Islet precursor cell (in vitro differentiated cells): ENCODE measurements around the gene USP20.

Experiments
- DNase-seq: peaks from one replicate; pipeline ENCODE4 v3.0.0-alpha.2; 2018

USP20 gene

DNA sequence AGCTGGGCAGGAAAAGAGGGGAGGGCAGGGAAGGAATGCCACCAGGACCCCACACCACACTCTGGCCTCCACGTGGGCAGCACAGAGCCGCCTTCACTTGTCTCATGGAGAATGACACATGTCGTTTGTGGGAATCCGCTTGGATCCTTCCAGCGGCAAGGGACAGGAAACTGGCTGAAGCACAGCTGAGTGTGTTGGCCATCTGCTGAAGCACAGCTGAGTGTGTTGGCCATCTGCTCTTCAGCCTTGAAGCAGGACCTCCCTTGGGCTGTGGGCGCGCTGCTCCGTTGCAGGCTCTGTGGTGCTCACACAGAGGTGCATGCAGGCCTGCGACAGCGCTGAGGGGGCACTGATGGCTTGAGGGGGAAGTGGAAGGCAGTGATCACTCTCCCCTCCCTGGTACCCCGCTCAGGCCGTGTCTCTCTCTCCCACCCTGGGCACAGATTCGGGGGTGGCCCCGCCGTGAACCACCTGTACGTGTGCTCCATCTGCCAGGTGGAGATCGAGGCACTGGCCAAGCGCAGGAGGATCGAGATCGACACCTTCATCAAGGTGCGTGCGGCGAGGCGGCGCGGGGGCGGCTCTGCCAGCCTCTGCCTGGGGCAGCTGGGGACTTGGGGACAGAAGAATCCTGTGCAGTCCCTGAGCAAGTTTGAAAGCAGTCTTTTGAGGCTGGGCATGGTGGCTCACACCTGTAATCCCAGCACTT is 40.6 kb downstream of the USP20 start:
- no peak for DNase-seq

DNA sequence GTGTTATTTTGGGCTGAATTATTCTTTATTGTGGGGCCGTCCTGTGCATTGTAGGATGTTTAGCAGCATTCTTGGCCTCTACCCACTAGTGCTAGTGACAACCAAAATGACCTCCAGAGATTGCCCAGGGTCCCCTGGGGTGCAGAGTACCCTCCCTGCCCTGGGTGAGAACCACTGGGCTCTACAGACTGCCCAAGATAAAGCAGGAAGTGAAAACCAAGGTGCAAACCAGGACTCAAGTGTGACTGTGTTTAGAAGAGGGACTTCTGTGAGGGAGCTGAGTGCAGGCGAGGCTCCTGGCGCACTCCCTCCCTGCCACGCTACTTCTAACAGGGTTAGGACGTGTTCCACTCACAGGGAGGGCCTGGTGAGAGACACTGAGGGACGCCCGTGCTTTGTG is 41.6 kb downstream of the USP20 start:
- no peak for DNase-seq

DNA sequence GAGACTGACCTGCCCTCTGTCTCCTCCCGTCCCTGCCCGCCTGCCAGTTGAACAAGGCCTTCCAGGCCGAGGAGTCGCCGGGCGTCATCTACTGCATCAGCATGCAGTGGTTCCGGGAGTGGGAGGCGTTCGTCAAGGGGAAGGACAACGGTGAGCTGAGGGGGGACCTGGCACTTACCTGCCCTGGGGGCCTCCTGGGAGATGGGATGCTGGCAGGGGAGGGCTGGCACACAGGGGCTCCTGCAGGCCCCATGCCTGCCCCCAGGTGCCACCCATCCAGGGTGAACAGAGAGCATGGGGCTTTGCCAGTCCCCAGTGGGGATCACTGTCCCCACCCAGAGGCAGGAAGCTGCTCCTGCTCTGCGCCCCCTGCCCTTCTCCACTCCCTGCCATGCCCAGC is 43.0 kb downstream of the USP20 start:
- DNase-seq, result no peak

DNA sequence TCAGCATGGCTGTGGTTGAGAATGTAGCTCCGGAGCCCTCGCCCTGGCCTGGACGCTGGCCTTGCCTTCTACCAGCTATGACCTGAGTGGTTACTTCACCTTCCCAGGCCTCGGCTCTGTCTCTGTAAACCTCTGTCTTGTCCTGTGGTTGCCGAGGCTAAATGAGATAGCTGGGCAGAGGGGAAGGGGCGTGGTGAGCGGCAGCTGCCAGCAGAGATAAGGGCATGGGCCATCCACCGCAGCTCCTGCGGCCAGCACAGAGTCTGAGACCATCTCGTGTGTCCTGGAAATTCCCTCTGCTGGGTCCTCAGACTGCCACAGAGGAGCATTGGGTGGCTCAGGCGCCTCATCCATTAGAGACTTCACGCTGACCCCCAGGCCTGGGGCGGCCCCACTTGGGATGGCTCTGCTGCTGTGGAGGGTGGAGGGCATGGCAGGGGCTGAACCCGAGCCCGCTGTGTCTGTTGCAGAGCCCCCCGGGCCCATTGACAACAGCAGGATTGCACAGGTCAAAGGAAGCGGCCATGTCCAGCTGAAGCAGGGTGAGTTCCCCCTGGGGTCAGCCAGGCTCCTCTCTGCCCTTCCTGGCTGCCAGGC is 43.9 kb downstream of the USP20 start:
- no peak for DNase-seq

DNA sequence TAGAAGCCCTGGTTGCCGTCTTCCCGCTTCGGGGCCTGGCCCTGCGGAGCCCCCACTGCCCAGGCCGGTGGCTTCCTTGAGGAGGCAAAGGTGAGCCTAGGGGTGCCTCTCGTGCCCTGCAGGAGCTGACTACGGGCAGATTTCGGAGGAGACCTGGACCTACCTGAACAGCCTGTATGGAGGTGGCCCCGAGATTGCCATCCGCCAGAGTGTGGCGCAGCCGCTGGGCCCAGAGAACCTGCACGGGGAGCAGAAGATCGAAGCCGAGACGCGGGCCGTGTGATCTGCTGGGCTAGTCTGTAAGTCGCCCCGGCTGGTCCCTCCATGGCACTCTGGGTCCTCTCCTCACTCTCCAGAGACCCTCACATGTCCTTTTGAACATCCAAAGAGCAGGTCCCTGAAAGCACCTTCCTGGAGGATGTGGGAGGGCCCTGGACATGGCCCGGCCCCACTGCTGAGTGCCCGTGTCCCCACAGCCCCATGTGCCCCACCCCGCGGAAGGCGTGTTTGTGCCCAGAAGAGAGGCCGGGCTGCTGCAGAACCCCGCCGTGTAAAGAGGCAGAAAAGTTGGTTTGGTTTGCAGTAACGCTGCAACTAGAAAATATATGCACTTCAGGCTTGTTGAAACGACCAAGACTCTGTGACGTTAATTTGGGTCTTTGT is 44.9 kb downstream of the USP20 start:
- no peak for DNase-seq

DNA sequence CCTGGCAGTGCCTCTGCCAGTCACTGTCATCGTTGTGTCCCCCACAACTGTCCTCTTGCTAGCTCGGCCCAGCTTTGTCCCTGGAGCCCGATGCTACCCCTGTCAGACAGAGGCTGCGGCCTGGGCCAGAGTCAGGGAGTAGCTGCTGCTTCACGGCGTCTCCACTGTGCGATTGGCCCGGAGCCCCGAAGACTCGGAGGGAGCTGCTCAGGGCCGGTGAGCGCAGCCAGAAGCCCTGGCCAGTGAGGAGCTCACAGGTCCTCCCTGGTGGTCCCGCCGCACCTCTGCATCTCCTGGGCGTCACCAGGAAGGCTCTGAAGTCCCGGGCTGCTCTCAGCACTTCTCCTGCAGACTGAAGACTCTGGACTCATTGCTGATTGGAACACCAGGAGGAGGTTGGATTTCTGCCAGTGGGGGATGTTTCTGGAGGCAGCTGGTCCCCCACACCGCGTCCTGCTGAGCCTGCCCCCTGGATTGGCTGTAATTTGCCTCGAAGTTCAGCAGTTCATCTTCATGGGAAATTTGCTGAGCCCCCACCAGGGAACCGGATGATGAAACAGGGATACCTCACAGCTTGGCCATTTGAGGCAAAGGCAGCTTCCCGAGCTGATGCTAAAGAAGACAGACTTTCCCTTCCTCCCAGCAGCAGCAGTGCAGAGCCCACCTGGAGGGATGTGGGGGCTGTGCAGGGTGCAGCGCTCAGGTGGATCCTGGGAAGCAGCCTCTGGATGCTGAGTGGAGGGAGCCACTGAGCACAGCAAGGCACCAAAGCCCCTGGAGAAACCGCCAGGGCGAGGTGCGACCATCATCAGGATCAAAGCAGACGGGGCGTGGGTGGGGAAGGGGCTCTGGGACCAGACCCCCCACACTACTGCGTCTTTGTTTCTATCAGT is 45.6 kb downstream of the USP20 start:
- peak; percentile 56 for DNase-seq

DNA sequence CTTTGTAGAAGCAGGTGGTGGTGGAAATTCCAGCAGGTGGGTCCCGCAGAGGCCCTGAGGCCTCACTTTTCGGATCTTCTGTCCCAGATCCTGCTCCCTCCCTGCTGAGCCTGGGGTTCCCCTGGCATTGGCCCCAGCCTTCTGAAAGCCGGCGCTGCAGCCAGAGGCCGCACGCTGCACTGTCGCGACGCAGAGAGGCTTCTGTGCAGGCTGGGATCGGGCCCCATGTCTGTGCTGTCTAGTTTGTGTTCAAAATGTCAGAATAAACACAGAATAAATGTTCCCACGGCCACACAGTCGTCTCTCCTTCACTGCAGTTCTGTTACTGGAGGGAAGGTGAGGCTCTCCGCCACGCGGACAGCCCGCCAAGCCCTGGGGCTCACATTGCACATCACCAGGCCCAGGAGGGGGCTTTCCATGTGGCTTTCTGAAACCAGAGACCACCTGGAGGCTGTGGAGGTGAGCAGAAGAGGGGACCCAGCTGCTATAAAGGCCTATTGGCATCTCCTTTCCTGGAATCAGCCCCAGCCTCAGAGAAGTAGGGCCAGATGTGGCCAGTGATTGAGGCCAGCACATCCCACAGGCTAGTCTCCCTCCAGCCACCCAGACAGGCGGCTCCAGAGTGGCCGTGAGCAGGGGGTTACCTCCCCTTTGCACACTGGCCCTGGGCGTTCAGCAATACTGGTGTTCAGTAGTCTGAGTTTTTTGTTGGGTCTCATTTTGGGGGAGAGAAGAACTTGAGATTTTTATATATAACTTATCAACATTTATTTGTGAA is 46.5 kb downstream of the USP20 start:
- no peak for DNase-seq

DNA sequence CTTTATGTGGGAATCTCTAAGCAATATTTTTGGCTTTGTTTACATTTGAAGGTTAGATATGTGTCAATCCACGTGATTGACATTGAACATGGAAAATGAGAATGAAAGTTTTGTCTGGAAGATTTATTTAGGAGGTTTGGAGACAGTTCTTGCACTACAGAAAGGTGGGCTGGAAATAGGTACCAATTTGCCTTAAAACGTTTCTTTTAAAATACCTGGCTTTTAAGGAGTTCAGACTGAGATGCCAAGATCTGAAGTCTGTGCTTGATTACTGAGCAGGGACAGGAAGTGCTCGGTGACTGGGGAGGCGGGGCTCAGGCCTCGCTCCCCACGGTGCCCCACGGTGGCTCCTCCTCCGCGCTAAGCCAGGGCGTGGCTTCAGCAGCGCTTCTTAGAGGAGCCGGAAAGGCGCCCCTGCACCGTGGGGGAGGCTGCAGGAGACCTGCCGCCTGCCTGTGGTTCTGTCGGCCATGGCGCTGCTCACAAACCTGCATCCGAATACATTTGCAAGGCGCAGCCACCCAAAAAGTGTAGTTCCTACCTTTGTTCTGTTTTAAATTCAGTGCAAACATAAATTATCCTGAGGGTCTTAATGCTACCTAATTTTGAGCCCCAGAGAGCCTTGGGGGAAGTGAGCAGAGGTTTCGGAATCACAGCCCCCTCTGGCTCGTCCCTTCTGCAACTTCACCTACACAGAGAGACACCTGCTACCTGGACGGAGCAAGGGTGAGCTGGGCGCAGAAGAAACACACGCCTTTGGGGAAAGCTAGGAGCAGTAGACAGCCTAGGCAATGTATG is 49.2 kb downstream of the USP20 start:
- peak; percentile 94 for DNase-seq

DNA sequence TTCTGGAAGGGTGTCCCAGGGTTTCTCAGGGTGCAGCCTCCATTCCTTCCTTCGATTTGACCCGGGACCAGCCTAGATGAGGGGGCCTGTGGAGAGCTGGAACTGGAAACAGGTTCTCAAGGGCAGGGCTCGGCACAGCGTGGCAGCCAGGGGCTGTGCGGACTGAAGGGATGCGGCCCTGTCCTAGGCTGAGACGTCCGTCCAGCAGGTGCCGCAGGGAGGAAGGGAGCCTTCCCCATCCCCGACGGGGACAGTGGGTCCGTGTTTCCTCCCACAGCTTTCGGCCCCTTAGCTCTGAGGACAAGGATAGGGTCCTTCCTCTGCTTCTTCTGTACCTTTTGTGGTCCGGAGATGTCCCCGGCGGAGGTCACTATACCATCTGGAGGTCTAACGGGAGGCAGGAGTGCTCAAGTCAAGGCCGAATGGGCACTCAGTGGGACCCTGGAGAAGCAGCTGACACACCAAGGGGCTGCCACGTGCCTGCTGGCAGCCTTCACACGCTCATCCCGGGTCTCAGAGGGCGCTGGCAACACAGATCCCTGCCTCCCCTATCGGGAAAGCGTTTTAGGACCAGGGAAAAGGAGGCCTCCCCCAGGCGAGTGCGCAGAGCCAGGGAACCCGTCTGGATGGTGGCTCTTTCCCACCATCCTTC is 49.9 kb downstream of the USP20 start:
- DNase-seq, result no peak

DNA sequence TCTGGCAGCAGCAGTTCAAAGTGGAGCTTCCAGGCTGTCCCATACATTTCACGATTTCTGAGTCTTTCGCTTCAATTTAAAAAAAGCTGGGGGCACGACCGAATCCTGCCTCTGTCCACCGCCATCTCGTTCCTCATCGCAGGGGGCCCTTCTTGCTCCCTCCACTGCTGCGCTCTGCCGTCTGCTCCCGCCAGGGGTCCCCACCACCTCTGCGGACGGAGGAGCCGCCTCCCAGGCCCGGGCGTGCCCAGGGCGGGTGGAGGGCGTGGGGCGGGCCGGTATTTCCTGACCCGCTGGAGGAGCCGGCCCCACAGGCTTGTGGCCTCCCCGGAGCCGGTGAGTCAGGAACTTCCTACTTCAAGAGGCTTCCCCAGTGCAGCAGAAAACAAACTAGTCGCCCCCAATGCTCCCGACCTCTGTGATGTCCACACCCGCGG is 50.4 kb downstream of the USP20 start:
- DNase-seq, result peak; percentile 98

DNA sequence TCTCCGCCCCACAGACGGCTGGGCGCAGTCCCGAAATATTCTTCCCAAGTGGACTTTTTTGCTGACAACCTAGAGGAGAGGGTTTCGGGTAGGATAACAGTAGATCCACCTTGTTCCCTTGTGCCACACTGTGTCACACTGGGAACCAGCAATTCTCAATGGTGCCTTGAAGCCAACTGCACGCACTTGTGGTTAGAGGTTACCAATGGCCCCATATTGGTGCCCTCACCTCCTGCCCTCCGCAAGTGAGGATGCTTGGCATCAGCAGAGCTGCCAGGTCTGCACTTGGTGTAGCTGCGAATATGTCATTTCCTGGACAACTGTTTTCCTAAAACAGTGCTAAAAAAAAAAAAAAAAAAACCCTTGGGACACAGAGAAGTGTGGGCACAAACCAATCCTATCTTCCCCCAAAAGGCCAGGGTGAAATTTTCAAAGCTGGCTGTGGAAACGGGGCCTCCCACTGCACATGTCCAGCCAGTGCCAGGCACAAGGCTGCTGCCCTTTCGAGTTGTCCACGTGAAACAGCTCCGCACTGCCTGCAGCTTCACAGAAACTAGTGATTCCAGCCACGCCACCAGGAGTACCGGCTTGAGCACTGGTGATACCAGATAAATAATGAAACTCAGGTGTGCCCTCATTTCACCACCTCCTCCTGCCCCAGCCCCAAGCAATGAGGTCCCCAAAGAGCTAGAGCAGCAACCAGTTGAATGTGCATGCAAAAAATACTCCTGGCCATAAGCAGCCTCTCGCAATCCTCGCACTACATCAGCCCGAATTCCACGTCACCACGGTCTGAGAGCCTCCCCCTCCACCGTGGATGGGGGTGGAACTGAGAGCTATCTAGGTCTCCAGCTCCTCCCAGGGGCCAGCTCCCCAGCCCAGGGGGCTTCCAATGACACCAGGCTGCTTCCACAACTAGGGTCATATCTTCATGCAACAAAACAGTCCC is 51.2 kb downstream of the USP20 start:
- DNase-seq, result peak; percentile 55

DNA sequence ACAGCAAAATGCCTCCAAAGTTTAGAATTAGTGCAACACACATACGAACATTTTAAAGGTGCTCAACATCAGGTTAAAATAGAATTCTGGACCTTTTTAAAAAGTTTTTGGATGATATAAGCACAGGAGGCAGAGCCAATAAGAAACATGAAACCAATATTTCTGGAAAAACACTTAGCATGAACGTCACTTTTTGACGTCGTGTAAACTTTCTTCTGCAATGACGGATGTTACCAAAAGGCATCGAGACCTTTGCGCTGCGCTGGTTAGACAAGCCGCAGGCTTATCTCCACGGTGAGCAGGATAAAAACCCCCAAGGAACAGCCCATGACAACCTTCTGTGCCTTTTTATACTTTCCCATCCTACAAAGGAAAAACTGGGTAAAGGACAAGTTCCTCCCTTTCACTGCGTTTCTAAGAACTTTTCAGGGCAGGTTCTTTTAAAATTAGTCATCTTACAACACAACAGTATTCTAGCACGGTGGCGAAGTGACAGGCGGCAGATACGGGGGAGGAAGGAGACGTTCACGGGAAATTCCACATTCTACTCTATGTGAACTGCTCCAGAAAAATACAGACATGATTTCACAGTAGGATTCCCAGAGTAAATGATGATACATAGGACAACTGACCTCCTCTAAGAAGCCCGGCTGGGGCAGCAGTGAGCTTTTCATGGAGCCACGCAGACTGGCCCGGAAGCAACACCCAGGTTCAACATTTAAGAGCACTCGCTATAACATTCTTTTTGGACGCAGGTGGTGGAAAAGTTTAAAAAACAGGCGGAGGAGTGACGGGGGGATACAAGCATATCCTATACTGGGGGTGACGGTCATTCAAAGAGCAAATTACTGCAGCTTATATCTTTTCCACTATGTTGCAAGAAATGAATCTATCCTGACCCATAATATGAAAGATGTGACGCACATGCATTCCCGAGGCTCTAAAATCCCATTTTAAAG is 52.4 kb downstream of the USP20 start:
- DNase-seq, result peak; percentile 57

DNA sequence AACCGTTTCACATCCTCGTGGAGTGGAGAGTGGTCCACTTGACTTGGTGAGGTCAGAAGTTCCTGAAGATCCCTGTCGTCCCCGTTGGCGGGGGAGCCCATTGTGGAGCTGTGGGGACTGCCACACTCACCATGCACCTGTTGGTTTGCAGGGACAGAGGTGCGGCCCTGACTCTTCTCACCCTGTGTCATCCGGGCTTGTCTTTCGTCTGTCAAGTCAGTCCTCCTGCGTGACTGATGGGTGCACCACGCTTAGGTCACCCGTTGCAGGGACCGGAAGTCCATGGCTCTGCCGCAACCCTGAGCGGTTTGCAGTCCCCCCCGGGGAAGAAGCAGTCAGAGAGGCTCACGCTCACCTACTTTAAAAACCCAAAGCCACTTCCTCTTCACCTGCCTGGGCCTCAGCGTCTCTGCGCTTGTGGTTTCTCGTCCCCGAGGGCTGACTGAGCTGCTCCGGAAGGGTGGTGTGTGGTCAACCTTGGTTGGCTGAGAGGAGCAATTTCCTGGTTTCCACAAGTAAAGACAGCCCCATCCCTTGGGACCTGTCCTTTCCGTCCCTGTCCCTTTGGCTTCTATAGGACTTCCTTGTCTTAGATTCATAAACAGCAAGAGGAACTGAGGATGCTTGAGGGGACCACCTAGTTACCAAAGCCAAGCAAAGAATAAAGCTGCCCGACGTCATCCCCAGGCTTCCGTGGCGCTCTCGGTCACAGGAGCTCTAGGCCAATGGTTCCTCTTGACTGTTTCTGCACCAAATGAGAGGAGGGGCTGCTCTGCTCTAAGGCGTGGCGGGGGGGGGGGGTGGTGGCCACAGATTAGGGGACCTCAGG is 53.2 kb downstream of the USP20 start:
- DNase-seq, result peak; percentile 62

DNA sequence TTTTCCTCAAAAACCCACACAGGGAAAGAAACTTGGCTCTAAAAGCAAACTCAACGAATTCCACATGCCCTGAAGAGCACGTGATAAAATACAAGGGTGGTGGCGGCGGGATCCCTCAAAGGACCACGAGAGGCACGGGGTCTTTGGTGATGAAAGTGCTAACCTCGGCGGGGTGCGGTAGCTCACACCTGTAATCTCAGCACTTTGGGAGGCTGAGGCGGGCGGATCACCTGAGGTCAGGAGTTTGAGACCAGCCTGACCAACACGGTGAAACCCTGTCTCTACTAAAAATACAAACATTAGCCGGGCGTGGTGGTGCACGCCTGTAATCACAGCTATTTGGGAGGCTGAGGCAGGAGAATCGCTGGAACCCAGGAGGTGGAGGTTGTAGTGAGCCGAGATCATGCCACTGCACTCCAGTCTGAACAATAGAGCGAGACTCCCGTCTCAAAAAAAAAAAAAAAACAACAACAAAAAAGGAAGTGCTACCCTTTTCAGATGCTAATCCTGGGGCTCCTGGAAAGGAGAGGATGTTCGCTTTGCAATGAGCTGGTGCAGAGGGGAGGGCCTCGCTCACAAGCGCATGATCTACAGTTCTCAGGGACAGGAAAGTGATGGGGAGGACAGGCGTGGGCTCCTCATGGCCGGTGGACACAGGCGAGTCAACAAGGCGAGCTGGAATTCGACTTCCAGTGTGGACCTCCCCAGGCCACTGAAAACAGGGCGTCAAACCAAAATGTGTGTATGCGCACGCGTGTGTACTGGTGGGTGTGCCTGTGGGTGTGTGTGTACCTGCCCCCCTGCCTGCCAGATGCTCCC is 54.1 kb downstream of the USP20 start:
- no peak for DNase-seq

DNA sequence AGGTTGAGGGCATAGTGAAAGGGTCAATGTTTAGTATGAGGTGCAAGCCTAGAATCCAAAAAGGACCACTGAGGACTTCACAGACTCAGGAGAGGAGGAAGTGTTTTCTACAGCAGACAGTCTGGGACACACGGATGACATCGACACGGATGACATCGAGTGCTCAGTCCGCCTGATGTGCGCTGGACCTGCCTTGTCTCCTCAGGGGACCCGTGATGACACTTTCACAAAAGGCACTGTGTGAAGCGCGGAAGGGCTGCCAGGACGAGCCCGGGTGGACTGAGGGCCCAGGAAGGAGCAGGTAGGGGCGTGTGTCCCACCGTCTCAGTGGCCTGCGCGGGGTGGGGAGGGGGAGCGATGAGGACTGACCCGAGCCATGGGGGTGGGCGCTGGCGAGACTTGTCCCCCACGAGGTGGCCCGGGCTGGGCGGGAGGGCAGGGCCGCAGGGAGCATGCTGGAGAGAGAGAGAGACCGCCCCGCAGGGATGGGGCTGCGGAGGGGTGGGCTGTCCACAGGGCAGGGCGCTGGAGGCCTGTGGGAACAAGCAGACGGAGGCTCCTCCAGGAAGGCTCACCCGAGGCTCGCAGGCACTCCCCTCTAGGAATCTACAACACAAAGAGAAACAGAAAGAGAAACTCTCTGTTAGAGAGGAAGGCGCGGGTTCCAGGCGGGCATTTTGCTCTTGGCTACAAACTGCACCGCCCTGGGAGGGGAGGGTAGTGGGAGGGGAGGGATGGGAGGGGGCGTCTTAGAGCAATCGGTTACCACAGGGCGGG is 54.9 kb downstream of the USP20 start:
- peak; percentile 65 for DNase-seq
